ES-I3 (cell line): ENCODE data around the gene PKN2.

Experiments
- H3K36me3 ChIP-seq: 2 replicates; pipeline ENCODE4 v1.6.1; 2013; ENCODE audit warnings: mild to moderate bottlenecking, low read length, control low read depth, moderate library complexity; ENCODE audit not compliant: insufficient read depth
- H3K4me1 ChIP-seq: 2 replicates; pipeline ENCODE4 v1.6.1; 2013; ENCODE audit warnings: mild to moderate bottlenecking, control low read depth, low read length; ENCODE audit not compliant: insufficient read depth
- H3K9ac ChIP-seq: 2 replicates; pipeline ENCODE4 v1.6.1; 2013; ENCODE audit warnings: low read depth, mild to moderate bottlenecking, low read length, moderate library complexity
- H3K9me3 ChIP-seq: 2 replicates; pipeline ENCODE4 v1.6.1; 2013; ENCODE audit warnings: mild to moderate bottlenecking, low read length, moderate library complexity; ENCODE audit not compliant: control insufficient read depth, insufficient read depth

Gene PKN2

DNA sequence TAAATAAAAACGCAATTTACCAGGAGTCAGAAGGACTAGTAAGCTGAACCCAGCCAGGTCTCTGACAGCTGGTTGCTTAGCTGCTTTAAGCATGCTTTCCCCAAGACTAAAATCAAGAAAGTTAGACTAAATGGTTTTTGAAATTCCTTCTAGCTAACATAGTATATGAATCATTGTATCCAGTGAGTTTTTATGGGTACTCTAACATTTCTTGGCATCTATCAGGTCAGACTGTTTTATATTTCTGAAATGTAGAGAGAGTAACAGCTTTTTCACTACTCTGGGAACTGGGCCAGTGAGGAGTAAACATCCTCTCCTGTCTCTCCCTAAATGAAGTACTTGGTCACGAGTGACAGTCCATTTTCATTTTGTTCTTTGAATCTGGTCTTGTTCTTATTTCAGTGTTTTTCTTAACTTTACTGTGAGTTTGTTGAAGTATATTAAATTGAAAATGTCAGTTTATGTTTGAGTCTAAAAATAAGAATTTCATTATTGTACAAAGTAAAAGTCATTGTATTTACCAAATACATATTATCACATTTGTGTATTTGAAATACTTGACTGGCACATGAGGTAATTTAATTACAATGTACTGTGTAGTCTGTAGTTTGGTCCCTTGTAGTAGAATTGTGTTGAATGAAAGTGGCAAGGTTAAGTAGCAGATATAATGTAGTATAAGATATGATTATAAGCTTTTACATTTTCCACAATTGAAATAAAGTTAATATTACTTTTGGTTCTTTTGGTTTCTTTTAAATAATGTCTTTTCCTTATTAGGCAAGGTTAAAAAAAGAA is 47.6 kb downstream of the PKN2 start:
- Histone ChIP-seq H3K9ac (no peak overlapping the region), H3K36me3 (no peaks in the 10 kb centered on the region), H3K4me1 (0 out of 2 replicates have a peak, but pooled peaks cover under 1% of the 10 kb centered on the region), H3K9me3 (no peaks in the 10 kb centered on the region)

GRCh38 chr1:88735382-88735781 is 51.3 kb downstream of the PKN2 start:
- Histone ChIP-seq H3K9me3 (no peaks in the 10 kb centered on the region), H3K9ac (no peak overlapping the region), H3K36me3 (no peaks in the 10 kb centered on the region), H3K4me1 (peaks cover 12% of the 10 kb centered on the region)

- Histone ChIP-seq H3K4me1 (peaks cover 12% of the 10 kb centered on the region), H3K36me3 (no peaks in the 10 kb centered on the region), H3K9me3 (no peaks in the 10 kb centered on the region), H3K9ac (no peak overlapping the region)
Observed at GRCh38 chr1:88735909-88736308, 51.8 kb downstream of the PKN2 start.

DNA sequence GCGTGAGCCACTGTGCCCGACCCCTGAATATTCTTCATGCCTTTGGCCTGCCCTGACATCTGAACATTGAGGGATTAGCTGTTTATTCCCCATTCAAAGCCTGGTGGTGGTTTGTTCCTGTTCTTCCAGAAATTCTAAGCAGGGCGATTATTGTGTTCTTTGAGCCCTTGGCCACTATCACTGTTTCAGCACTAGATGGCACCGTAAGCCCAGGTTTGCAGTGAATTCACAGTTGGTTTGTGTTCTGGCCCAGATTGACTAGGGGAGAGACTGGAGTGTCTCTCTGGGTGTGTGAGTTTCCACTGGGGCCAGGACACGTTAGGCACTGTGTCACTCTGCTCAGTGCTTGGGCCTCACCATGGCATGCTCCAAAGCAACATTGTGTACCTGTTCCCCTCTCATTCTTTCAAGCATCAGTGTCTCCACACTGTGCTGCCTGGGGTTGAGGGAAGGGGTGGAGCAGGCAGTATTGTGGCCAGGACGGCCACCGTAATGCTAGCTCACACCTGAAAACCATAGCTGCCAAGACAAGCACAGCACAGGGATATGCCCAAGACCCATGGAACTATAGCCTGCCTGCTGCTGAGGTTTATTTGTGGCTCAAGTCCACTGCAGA is 52.7 kb downstream of the PKN2 start:
- Histone ChIP-seq H3K9ac (no peak overlapping the region), H3K36me3 (no peaks in the 10 kb centered on the region), H3K9me3 (no peaks in the 10 kb centered on the region), H3K4me1 (peaks cover 12% of the 10 kb centered on the region)

- H3K36me3 ChIP-seq, result no peaks in the 10 kb centered on the region
- no peak overlapping the region for H3K9ac ChIP-seq
- no peaks in the 10 kb centered on the region for H3K9me3 ChIP-seq
- peaks cover 12% of the 10 kb centered on the region for H3K4me1 ChIP-seq
Observed at GRCh38 chr1:88737338-88737927, 53.4 kb downstream of the PKN2 start.

DNA sequence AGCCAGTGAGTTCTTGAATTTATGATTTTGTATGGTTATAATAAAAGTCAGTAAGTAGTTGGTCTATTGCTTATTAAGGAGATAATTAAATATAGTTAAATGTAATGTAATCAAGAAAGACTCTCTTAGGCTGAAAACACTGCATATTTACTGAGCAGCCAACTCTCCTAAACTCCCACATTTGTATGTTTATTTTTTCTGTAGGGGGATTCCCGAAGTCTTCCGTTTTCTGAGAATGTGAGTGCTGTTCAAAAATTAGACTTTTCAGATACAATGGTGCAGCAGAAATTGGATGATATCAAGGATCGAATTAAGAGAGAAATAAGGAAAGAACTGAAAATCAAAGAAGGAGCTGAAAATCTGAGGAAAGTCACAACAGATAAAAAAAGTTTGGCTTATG is 56.7 kb downstream of the PKN2 start:
- no peak overlapping the region for H3K9ac ChIP-seq
- H3K4me1 ChIP-seq, result peaks cover 12% of the 10 kb centered on the region
- no peaks in the 10 kb centered on the region for H3K9me3 ChIP-seq
- no peaks in the 10 kb centered on the region for H3K36me3 ChIP-seq

DNA sequence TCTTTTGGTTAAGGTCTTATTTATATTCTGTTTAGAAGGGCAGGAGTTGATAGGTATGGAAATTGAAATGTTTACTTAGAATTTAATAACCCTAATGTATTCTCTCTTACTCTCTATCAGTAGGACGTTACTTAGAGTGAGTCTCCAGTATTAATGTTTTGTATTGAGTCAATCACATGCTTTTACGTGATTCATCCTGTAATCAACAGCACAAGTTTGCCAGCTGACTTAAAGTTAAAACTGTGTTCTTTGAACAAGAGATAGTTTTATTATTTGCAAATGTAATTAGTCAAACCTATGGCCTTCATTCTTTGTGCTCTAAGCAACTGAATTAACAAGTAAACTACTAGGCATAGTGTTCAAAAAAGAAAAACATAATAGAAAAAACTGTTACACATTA is 57.3 kb downstream of the PKN2 start:
- Histone ChIP-seq H3K9me3 (no peaks in the 10 kb centered on the region), H3K4me1 (peaks cover 14% of the 10 kb centered on the region), H3K9ac (no peak overlapping the region), H3K36me3 (no peaks in the 10 kb centered on the region)

- Histone ChIP-seq H3K36me3 (no peaks in the 10 kb centered on the region), H3K4me1 (peaks cover 7% of the 10 kb centered on the region), H3K9me3 (no peaks in the 10 kb centered on the region), H3K9ac (no peak overlapping the region)
Observed at GRCh38 chr1:88742531-88742930, 58.5 kb downstream of the PKN2 start.

- Histone ChIP-seq H3K9me3 (no peaks in the 10 kb centered on the region), H3K36me3 (no peaks in the 10 kb centered on the region), H3K9ac (no peak overlapping the region), H3K4me1 (peaks cover 4% of the 10 kb centered on the region; the same call in 1 of the 2 replicates)
Observed at GRCh38 chr1:88744142-88744541, 60.1 kb downstream of the PKN2 start.

GRCh38 chr1:88746916-88747315 is 62.8 kb downstream of the PKN2 start:
- Histone ChIP-seq H3K9me3 (no peaks in the 10 kb centered on the region), H3K36me3 (no peaks in the 10 kb centered on the region), H3K4me1 (peaks cover 4% of the 10 kb centered on the region; the same call in 1 of the 2 replicates), H3K9ac (no peak overlapping the region)

GRCh38 chr1:88751714-88752113 is 67.6 kb downstream of the PKN2 start:
- H3K9me3 ChIP-seq, result no peaks in the 10 kb centered on the region
- H3K36me3 ChIP-seq, result no peaks in the 10 kb centered on the region
- no peaks in the 10 kb centered on the region for H3K4me1 ChIP-seq
- no peak overlapping the region for H3K9ac ChIP-seq

DNA sequence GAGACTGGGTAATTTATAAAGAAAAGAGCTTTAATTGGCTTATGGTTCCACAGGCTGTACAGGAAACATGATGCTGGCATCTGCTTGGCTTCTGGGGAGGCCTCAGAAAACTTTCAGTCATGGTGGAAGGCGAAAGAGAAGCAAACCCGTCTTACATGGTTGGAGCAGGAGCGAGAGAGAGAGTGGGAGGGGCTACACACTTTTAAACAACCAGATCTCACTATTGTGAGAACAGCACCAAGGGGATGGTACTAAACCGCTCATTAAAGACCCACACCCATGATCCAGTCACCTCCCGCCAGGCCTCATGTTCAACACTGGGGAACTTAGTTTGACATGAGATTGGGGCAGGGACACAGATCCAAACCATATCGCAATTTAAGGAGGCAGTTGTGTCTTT is 69.4 kb downstream of the PKN2 start:
- H3K9ac ChIP-seq, result no peak overlapping the region
- H3K4me1 ChIP-seq, result no peaks in the 10 kb centered on the region
- no peaks in the 10 kb centered on the region for H3K9me3 ChIP-seq
- H3K36me3 ChIP-seq, result no peaks in the 10 kb centered on the region

DNA sequence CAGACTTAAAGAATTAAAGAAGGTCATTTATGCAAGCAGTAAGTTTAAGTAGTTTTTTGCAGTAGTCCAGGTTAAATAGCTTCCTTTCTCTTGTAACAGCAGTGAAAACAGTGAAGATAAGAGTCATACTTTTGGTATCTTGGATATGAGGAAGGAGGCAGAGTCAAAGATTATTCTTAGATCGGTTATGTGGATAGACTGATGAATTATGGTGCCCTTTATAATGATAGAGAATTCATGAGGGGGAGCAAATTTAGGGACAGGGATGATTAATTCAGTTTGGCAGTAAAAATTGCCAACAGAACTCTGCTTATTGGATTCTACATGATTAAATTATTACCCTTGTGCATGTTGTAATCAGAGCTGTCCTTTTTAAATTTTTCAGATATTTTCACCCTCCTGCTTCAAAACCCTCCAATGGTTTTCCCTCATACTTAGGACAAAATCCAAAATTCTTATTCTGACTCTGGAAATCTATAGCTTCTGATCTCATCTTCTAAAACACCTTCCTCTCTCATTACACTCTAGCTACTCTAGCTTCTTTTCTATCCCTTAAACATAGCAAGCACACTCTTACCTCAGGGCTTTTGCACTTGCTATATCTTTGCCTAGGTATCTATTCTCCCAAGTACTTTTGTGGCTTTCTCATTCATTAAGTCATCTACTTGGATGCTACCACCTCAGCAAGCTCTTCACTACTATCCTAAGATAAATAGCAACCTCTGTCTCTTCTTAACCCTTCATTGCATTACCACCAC is 79.8 kb downstream of the PKN2 start:
- no peaks in the 10 kb centered on the region for H3K9me3 ChIP-seq
- 0 out of 2 replicates have a peak, but pooled peaks cover 3% of the 10 kb centered on the region for H3K36me3 ChIP-seq
- peaks cover 18% of the 10 kb centered on the region for H3K4me1 ChIP-seq
- no peak overlapping the region for H3K9ac ChIP-seq

GRCh38 chr1:88768187-88768586 is 84.1 kb downstream of the PKN2 start:
- H3K9me3 ChIP-seq, result no peaks in the 10 kb centered on the region
- H3K4me1 ChIP-seq, result peaks cover 18% of the 10 kb centered on the region
- H3K9ac ChIP-seq, result no peak overlapping the region
- H3K36me3 ChIP-seq, result 0 out of 2 replicates have a peak, but pooled peaks cover 3% of the 10 kb centered on the region
